CD4-positive, alpha-beta memory T cell (primary cell): ENCODE measurements around the gene RABGGTA. TPM values are rescaled to one million over a fixed set of nuclear protein-coding genes. Genes with fewer than 3 reads are reported as not detected.

Experiments
- CTCF ChIA-PET: fragments of 350-600 bp; sonication (Branson Sonifier 250); formaldehyde crosslinking; loops from one replicate; lab custom pipeline; 2021; ENCODE audit warnings: inconsistent platforms; ENCODE audit not compliant: partially characterized antibody; lab: Charles Lee
- POLR2A ChIA-PET: fragments of 350-600 bp; sonication (Branson Sonifier 250); formaldehyde crosslinking; loops from one replicate; lab custom pipeline; 2021; ENCODE audit not compliant: partially characterized antibody; lab: Charles Lee
- DNase-seq, 5 donors: peaks; one replicate each; pipeline versions ENCODE4 v3.0.0 to v3.0.0-alpha.2; 2020 to 2022; ENCODE audit warnings: mixed read lengths in 1 of 5
- H3K27ac ChIP-seq: one replicate; pipeline ENCODE4 v1.7.0; 2013; ENCODE audit warnings: low read depth, low read length
- H3K27me3 ChIP-seq: 2 replicates; pipeline ENCODE4 v1.7.0; 2013; ENCODE audit warnings: mild to moderate bottlenecking, low read length, moderate library complexity; ENCODE audit not compliant: insufficient read depth
- H3K36me3 ChIP-seq: 2 replicates; pipeline ENCODE4 v1.7.0; 2013; ENCODE audit warnings: mild to moderate bottlenecking, low read length, moderate library complexity; ENCODE audit not compliant: insufficient read depth
- H3K4me1 ChIP-seq: 2 replicates; pipeline ENCODE4 v1.7.0; 2013; ENCODE audit warnings: mild to moderate bottlenecking, low read length, moderate library complexity; ENCODE audit not compliant: insufficient read depth
- H3K4me3 ChIP-seq, 2 donors: one replicate each; pipeline ENCODE4 v1.7.0; 2013; ENCODE audit warnings: low read length in 2 of 2, mild to moderate bottlenecking in 1 of 2
- H3K9me3 ChIP-seq, 2 donors: one replicate each; pipeline ENCODE4 v1.7.0; 2013; ENCODE audit warnings: low read length in 2 of 2, control low read depth in 1 of 2; ENCODE audit not compliant: control insufficient read depth in 1 of 2
- H3K27ac Mint-ChIP-seq, 7 donors: one replicate each; pipeline ENCODE4 v1.8.0; 2020 to 2021; ENCODE audit warnings: mixed read lengths in 7 of 7, mild to moderate bottlenecking in 6 of 7, inconsistent platforms in 3 of 7, moderate library complexity in 3 of 7
- H3K27me3 Mint-ChIP-seq, 2 donors: one replicate each; pipeline ENCODE4 v1.8.0; 2020 to 2021; ENCODE audit warnings: mixed read lengths in 2 of 2
- H3K36me3 Mint-ChIP-seq, 2 donors: one replicate each; pipeline ENCODE4 v1.8.0; 2020 to 2021; ENCODE audit warnings: mixed read lengths in 2 of 2, inconsistent platforms in 1 of 2, mild to moderate bottlenecking in 1 of 2
- H3K4me1 Mint-ChIP-seq, 4 donors: one replicate each; pipeline ENCODE4 v1.8.0; 2020 to 2021; ENCODE audit warnings: mixed read lengths in 4 of 4, mild to moderate bottlenecking in 1 of 4
- H3K4me3 Mint-ChIP-seq, 8 donors: one replicate each; pipeline ENCODE4 v1.8.0; 2020 to 2021; ENCODE audit warnings: mixed read lengths in 8 of 8, mild to moderate bottlenecking in 7 of 8, moderate library complexity in 6 of 8, inconsistent platforms in 3 of 8
- H3K9me3 Mint-ChIP-seq, 8 donors: one replicate each; pipeline ENCODE4 v1.8.0; 2020 to 2021; ENCODE audit warnings: mixed read lengths in 8 of 8, mild to moderate bottlenecking in 5 of 8, inconsistent platforms in 3 of 8, moderate library complexity in 1 of 8
- intact Hi-C: fragments of 100-400 bp; cut with micrococcal nuclease; formaldehyde crosslinking; loops from one replicate; pipeline ENCODE4 v1.15.1; 2023
- polyA plus RNA-seq, 2 donors: library from polyadenylated mRNA; unstranded; fragments of 300-500 nt; fragmentation: Illumina TruSeq; gene quantifications; one replicate each; pipeline ENCODE4 v1.2.3, GENCODE V29; 2021
- total RNA-seq, 2 experiments: library from RNA; stranded (reverse); gene quantifications; one replicate each; pipeline ENCODE4 v1.2.3, GENCODE V29; 2021

RABGGTA gene
- total and polyA plus RNA-seq, 4 experiments from 2014 or later, result 22.9 to 62.5 (median 44.0) TPM

GRCh38 chr14:24252289-24253124, 18.9 kb downstream of the RABGGTA start:
- POLR2A ChIA-PET, result interaction anchor here (1.5 to 2.2 kb wide), 4 partner anchors 9 to 39 kb away, joined by 3 to 9 read pairs (median 4); partner anchors contain the start of genes CHMP4A and TINF2

GRCh38 chr14:24251880-24252288, 19.5 kb downstream of the RABGGTA start:
- no peak overlapping the region for H3K4me3 Mint-ChIP-seq
- no peaks in the 10 kb centered on the region for H3K27me3 Mint-ChIP-seq
- peaks cover 13 to 30% of the 10 kb centered on the region in 2 donors for H3K36me3 Mint-ChIP-seq
- intact Hi-C loops, result no loop called here
- ChIA-PET CTCF (interaction anchor here (1.2 to 25.6 kb wide), 5 partner anchors 9 to 54 kb away, joined by 3 to 556 read pairs (median 4); partner anchors contain the start of genes CIDEB, DHRS1, LTB4R and LTB4R2), POLR2A (interaction anchor here (1.5 to 2.2 kb wide), 3 partner anchors 9 to 39 kb away, joined by 3 to 9 read pairs (median 5); partner anchors contain the start of genes CHMP4A and TINF2)
- H3K36me3 ChIP-seq, result peaks cover 7% of the 10 kb centered on the region
- H3K4me3 ChIP-seq, result no peak overlapping the region
- peaks cover 16 to 30% (median 24%) of the 10 kb centered on the region in 4 donors for H3K4me1 Mint-ChIP-seq
- H3K4me1 ChIP-seq, result peaks cover 15% of the 10 kb centered on the region
- H3K27me3 ChIP-seq, result no peaks in the 10 kb centered on the region
- H3K27ac ChIP-seq, result no peak overlapping the region
- H3K9me3 Mint-ChIP-seq, result no peaks in the 10 kb centered on the region
- peak overlapping the region in 2 of 7 donors; percentile 7 to 30 for H3K27ac Mint-ChIP-seq
- DNase-seq, result no peak
- no peaks in the 10 kb centered on the region for H3K9me3 ChIP-seq

More at GRCh38 chr14:24252289-24253124, 18.9 kb downstream of the RABGGTA start:
- Histone ChIP-seq H3K9me3 (no peaks in the 10 kb centered on the region), H3K27ac (no peak overlapping the region), H3K4me1 (peaks cover 9% of the 10 kb centered on the region), H3K36me3 (peaks cover 7% of the 10 kb centered on the region), H3K27me3 (no peaks in the 10 kb centered on the region), H3K4me3 (no peak overlapping the region)
- Mint-ChIP-seq H3K27me3 (no peaks in the 10 kb centered on the region), H3K4me1 (peaks cover 13 to 24% (median 19%) of the 10 kb centered on the region in 4 donors), H3K27ac (no peak overlapping the region), H3K9me3 (no peaks in the 10 kb centered on the region), H3K36me3 (peaks cover 14 to 35% of the 10 kb centered on the region in 2 donors), H3K4me3 (no peak overlapping the region)
- CTCF ChIA-PET, result interaction anchor here (1.2 to 25.6 kb wide), 4 partner anchors 9 to 53 kb away, joined by 3 to 556 read pairs (median 14); partner anchors contain the start of genes CIDEB, DHRS1, LTB4R and LTB4R2
- DNase-seq, result no peak
- intact Hi-C loops, result no loop called here

DNA sequence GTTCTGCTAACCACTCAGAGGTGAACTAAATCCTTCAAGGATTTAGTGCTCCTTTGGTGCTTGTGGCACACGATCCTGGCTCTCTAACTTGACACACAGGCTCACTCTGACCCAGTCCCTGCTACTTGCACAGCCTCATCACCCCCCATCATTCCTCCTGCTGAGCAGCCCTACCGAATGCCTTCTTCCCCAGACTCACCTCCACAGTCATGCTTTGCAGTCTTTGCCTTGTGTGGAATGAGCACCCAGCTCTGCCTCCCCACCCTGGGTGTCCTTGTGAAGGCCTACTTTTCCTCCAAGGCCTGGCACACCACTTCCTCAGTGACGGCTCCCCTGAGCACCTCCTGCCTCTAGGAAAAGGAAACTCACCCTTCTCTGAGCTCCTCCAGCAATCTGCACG, 21.0 kb downstream of the RABGGTA start:
- Mint-ChIP-seq H3K4me3 (peak overlapping the region in 7 of 8 donors; percentile 44 to 74 (median 65)), H3K27ac (peak overlapping the region; percentile 23 to 80 (median 74))
- H3K27ac ChIP-seq, result no peak overlapping the region

DNA sequence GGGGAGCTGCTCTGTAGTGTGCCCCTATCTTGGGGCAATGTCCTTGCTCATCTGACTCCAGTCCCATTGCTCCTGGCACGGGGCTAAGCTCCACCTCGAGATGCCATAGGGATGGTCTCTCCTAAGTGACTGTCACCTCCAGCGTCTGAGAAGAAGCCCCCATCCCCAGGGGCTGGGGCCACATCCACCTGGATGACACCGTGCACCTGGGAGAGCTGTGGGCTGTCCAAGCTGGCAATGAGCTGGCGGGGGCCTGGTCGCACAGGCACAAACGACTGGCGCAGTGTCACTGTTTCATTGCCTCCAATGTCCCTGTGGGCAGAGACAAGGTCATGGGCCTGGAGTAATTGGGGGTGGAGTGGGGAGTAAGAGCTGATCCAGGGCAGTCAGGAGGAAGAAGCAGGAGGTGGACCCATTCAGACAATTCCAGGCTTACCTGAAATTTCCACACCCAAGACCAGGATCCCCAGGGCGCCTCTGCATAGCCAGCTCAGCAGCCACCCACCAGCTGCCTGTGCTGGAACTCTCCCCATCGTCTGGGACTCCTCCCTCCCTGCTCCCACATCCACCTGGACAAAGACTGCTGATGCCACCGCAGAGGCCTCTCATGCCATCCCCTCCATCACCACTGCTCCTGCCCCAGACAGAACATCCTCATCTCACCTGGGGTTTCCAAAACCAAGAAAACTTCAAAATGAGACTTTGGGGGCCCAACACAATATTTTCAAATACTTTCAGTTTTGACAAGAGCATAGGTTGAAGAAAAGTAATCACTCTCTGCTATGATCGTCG, 22.0 kb downstream of the RABGGTA start:
- Mint-ChIP-seq H3K27ac (peak overlapping the region; percentile 16 to 87 (median 74)), H3K27me3 (no peaks in the 10 kb centered on the region), H3K4me1 (peaks cover 20 to 40% (median 28%) of the 10 kb centered on the region in 4 donors), H3K9me3 (no peaks in the 10 kb centered on the region), H3K36me3 (peaks cover 8 to 18% of the 10 kb centered on the region in 2 donors), H3K4me3 (peak overlapping the region in 5 of 8 donors; percentile 4 to 70 (median 57))
- intact Hi-C loops, result no loop called here
- Histone ChIP-seq H3K4me3 (no peak overlapping the region), H3K27me3 (no peaks in the 10 kb centered on the region), H3K4me1 (peaks cover 21% of the 10 kb centered on the region), H3K36me3 (peaks cover 3% of the 10 kb centered on the region), H3K27ac (no peak overlapping the region), H3K9me3 (no peaks in the 10 kb centered on the region)
- ChIA-PET CTCF (interaction anchor here (0.9 to 25.6 kb wide), 5 partner anchors 21 to 182 kb away, joined by 3 to 556 read pairs (median 3); partner anchors contain the start of genes CIDEB, DHRS1, LTB4R and LTB4R2), POLR2A (interaction anchor here (1.3 kb wide), 1 partner anchor 21 kb away, joined by 4 read pairs; no protein-coding TSS in a partner anchor)
- DNase-seq, result no peak

More for the DNA sequence above, 21.0 kb downstream of the RABGGTA start:
- Mint-ChIP-seq H3K9me3 (no peaks in the 10 kb centered on the region), H3K27me3 (no peaks in the 10 kb centered on the region), H3K4me1 (peaks cover 19 to 33% (median 27%) of the 10 kb centered on the region in 4 donors), H3K36me3 (peaks cover 8 to 27% of the 10 kb centered on the region in 2 donors)
- Histone ChIP-seq H3K4me3 (no peak overlapping the region), H3K36me3 (peaks cover 7% of the 10 kb centered on the region), H3K9me3 (no peaks in the 10 kb centered on the region), H3K4me1 (peaks cover 21% of the 10 kb centered on the region), H3K27me3 (no peaks in the 10 kb centered on the region)
- no peak for DNase-seq
- intact Hi-C loops, result no loop called here
- CTCF ChIA-PET, result interaction anchor here (4.3 to 25.6 kb wide), 2 partner anchors 7 to 55 kb away, joined by 25 to 556 read pairs; partner anchors contain the start of genes CIDEB, DHRS1, LTB4R and LTB4R2
- POLR2A ChIA-PET, result interaction anchor here (0.9 to 1.7 kb wide), 7 partner anchors 8 to 181 kb away, joined by 3 to 8 read pairs (median 3); partner anchors contain the start of genes CIDEB, DCAF11, NRL and RABGGTA

GRCh38 chr14:24247422-24247821, 24.0 kb downstream of the RABGGTA start:
- H3K27me3 ChIP-seq, result no peaks in the 10 kb centered on the region
- POLR2A ChIA-PET, result interaction anchor here (1.1 to 10.0 kb wide), 16 partner anchors 10 to 194 kb away, joined by 3 to 171 read pairs (median 6); partner anchors contain the start of genes CBLN3, CHMP4A, DHRS1 and EMC9
- H3K4me3 Mint-ChIP-seq, result peak overlapping the region; percentile 41 to 78 (median 72)
- no peak for DNase-seq
- H3K27ac Mint-ChIP-seq, result peak overlapping the region; percentile 81 to 98 (median 97)
- H3K9me3 ChIP-seq, result no peaks in the 10 kb centered on the region
- no peak overlapping the region for H3K27ac ChIP-seq
- no peaks in the 10 kb centered on the region for H3K9me3 Mint-ChIP-seq
- CTCF ChIA-PET, result interaction anchor here (0.7 to 25.6 kb wide), 11 partner anchors 16 to 234 kb away, joined by 3 to 556 read pairs (median 5); partner anchors contain the start of genes ADCY4, CIDEB, DHRS1 and LTB4R
- H3K4me1 Mint-ChIP-seq, result peaks cover 27 to 56% (median 39%) of the 10 kb centered on the region in 4 donors
- H3K4me1 ChIP-seq, result peaks cover 32% of the 10 kb centered on the region
- intact Hi-C loops, result loop anchor here (1.0 kb wide), 1 partner anchor 24 kb away; the partner anchor contains the start of gene RABGGTA
- H3K4me3 ChIP-seq, result no peak overlapping the region
- H3K36me3 ChIP-seq, result no peaks in the 10 kb centered on the region
- H3K36me3 Mint-ChIP-seq, result peaks cover 0 to 15% of the 10 kb centered on the region in 2 donors
- no peaks in the 10 kb centered on the region for H3K27me3 Mint-ChIP-seq

GRCh38 chr14:24246765-24247212, 24.6 kb downstream of the RABGGTA start:
- Mint-ChIP-seq H3K27me3 (no peaks in the 10 kb centered on the region), H3K36me3 (peaks cover 0 to 20% of the 10 kb centered on the region in 2 donors), H3K4me3 (peak overlapping the region; percentile 70 to 94 (median 86)), H3K4me1 (peaks cover 27 to 62% (median 43%) of the 10 kb centered on the region in 4 donors), H3K27ac (peak overlapping the region; percentile 87 to 98 (median 97)), H3K9me3 (no peaks in the 10 kb centered on the region)
- intact Hi-C loops, result loop anchor here (1.0 kb wide), 1 partner anchor 25 kb away; the partner anchor contains the start of gene RABGGTA
- Histone ChIP-seq H3K4me1 (peaks cover 33% of the 10 kb centered on the region), H3K4me3 (peak overlapping the region in 1 of 2 donors; percentile 25), H3K27ac (peak overlapping the region; percentile 46), H3K36me3 (no peaks in the 10 kb centered on the region), H3K9me3 (no peaks in the 10 kb centered on the region), H3K27me3 (no peaks in the 10 kb centered on the region)
- DNase-seq, result peak in 4 of 5 donors; percentile 35 to 52 (median 42)
- CTCF ChIA-PET, result interaction anchor here (0.7 to 25.6 kb wide), 14 partner anchors 16 to 235 kb away, joined by 3 to 556 read pairs (median 4); partner anchors contain the start of genes ADCY4, CIDEB, DHRS1 and LTB4R
- POLR2A ChIA-PET, result interaction anchor here (0.6 to 10.0 kb wide), 20 partner anchors 10 to 195 kb away, joined by 3 to 171 read pairs (median 5); partner anchors contain the start of genes CBLN3, CHMP4A, DCAF11 and DHRS1
